GM12892 (cell line): Measurements from ENCODE around the gene BARD1.

ENCODE experiments used
- POLR2A ChIP-seq: IDR thresholded peaks from 2 replicates; pipeline ENCODE4 v1.6.1; 2011; ENCODE audit warnings: low read depth, low read length, control low read depth
- POLR2AphosphoS5 ChIP-seq: IDR thresholded peaks from 2 replicates; pipeline ENCODE4 v1.6.1; 2011; ENCODE audit warnings: low read depth, low read length, control low read depth

GRCh38 chr2:214716811-214717560, 92.5 kb downstream of the BARD1 start:
- TF ChIP-seq POLR2AphosphoS5 (no peak), POLR2A (no peak)
